ENCODE results near the gene NBPF26. TPM values are rescaled to one million over a fixed set of nuclear protein-coding genes. Genes with fewer than 3 reads are reported as not detected.
"Not testable (repeated sequence)": the region's sequence is repeated elsewhere in the genome, so short reads cannot be mapped to it uniquely, and the experiment has no call there.

NBPF26 gene
- 10 to 100 TPM; 13.6 to 47.2 (median 24.5) TPM for total RNA-seq

DNA sequence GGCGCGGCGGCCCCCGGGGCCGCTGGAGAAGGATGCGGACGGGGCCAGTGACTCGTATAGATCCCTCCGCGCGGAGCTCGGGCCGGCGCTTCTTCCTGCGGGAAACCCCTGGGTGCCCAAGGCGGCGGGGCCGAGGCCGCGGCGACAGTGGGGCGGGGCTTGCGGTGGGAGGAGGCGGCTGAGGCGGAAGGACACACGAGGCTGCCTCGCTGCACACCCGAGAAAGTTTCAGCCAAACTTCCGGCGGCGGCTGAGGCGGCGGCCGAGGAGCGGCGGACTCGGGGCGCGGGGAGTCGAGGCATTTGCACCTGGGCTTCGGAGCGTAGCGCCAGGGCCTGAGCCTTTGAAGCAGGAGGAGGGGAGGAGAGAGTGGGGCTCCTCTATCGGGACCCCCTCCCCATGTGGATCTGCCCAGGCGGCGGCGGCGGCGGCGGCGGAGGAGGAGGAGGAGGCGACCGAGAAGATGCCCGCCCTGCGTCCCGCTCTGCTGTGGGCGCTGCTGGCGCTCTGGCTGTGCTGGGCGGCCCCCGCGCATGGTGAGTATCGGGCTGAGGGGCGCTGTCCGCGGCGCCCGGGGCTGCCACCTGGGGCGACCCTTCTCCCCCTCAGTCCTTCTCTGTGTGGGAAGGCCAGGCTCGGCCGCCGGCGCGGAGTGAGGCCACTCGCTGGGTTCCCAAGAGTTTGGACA is at the start of gene NBPF26:
Gene NBPF26 (plus strand): TSS at position 231 of the 688 bp plus-strand sequence.
- peak in 1 of 2 donors; percentile 47 for DNase-seq (ENCODE audit: low spot score in 2 of 2)
- H3K4me3 ChIP-seq (ENCODE audit: low read depth, poor library complexity, severe bottlenecking): peak within 1 kb of the TSS; percentile 42
- intact Hi-C loops (cut with DNase I; ENCODE audit: low total_unique reads): not testable (repeated sequence)
- WGBS, 2 donors: no CpG with 5 or more reads among the region's 74 CpGs

DNA sequence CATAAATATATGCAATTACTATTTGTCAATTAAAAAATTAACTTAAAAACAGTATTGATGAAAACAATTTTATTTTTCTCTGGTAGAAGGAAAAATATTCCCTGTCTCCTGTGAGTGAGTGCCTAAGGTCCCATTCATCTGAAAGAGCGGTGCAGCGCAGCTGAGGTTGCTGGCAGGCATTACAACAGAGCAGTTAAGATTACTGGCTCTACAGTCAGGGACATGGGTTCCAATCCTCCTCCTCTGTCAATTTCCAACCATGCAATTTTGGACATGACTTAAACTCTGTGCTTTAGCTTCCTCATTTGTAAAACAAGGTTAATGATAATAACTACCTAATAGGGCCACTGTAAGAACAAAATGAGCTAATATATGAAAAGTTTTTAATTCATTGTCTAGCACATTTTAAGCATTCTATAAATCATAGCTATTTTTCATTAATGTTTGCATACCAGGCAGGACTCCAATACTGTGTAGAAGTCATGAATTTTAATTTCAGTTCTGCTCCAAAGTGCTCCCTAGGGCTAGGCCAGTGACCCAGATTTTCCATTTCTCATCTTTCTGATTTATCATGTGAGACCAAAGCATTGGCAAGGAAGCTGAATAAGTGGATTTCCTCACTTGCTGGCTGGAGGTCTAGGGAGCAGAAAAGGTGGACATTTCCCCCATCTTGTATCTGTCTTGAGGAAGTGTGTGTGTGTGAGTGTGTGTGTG is 43.5 kb upstream of the NBPF26 start:
- intact Hi-C loops (cut with DNase I; ENCODE audit: low total_unique reads); H3K4me3 ChIP-seq (ENCODE audit: low read depth, poor library complexity, severe bottlenecking); DNase-seq (ENCODE audit: low spot score in 2 of 2): not testable (repeated sequence)
- 48 to 50% methylated on average over 2 of the region's 2 CpGs for WGBS, 2 donors

DNA sequence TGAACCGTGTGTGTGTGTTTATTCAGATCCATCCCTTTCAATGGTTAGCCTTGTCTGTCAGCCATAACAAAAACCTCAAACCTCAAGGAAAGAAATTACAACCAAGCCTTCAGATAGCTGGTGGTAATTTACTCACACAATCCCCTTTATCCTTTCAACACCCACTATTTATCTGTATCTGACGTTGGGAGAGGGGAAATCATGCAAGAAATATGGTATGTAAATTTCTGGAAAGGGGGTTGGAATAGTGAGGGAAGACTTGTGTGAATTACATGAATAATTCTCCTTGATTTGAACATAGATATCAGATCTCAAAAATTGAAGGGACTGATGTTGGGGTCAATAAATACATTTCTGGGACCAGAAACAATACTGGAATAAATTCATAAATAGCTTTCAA is 42.8 kb upstream of the NBPF26 start:
- DNase-seq (ENCODE audit: low spot score in 2 of 2); intact Hi-C loops (cut with DNase I; ENCODE audit: low total_unique reads); H3K4me3 ChIP-seq (ENCODE audit: low read depth, poor library complexity, severe bottlenecking): not testable (repeated sequence)
- 0 to 20% methylated on average over 1 of the region's 2 CpGs for WGBS, 2 donors

DNA sequence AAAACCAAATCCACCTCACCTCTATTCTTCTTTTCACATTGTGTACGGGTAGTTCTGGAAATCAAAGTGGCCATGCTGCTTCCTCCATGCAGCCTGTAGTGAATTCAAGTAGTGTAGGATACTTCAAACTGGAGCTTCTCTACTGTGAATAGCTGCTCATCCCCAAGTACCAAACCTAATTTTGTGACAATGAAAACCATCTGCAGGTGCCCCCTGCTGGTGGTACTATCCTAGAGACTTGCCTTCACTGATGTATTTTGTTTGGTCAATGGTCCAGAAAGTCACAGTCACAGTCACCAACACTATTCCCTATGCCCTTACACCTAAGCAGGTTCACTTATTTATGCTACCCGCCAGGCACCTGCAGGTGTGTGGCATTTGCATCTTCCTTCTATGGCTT is 39.3 kb upstream of the NBPF26 start:
- H3K4me3 ChIP-seq (ENCODE audit: low read depth, poor library complexity, severe bottlenecking); intact Hi-C loops (cut with DNase I; ENCODE audit: low total_unique reads); DNase-seq (ENCODE audit: low spot score in 2 of 2): not testable (repeated sequence)
- WGBS, 2 donors: 75% methylated on average over 1 of the region's 2 CpGs; no CpG with 5 or more reads in 1 of the 2 donors

DNA sequence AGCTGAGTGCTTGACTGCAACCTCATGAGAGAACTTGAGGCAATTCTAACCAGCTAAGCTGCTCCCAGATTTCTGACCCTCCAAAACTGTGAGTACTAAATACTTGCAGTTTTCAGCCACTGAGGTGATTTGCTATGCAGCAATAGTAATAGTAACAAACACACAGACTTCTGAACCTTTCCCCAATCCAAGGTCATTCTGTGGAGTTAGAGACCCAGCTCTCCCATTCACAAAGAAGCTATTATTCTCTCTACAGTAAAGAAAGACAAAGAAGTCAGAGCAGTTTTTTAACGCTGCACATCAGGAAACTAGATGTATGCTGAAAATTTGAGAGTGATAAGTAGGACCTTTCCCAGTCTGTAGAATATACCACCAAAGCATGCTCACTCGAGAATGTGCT is 38.1 kb upstream of the NBPF26 start:
- intact Hi-C loops (cut with DNase I; ENCODE audit: low total_unique reads); DNase-seq (ENCODE audit: low spot score in 2 of 2); H3K4me3 ChIP-seq (ENCODE audit: low read depth, poor library complexity, severe bottlenecking): not testable (repeated sequence)
- no CpG with 5 or more reads among the region's 2 CpGs for WGBS, 2 donors

DNA sequence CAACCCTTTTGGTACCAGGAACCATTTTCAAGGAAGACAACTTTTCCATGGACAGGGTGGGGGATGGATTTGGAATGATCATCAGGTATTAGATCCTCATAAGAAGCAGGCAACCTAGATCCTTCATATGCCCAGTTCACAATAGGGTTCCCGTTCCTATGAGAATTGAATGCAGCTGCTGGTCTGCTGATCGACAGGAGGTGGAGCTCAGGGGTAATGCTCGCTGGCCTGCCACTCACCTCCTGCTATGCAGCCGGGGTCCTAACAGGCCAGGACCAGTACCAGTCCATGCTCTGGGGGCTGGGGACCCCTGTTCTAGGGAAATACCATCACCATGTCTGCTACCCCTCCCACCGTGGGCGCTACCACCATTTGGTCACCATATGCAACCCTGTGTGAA is 36.5 kb upstream of the NBPF26 start:
- no CpG with 5 or more reads among the region's 6 CpGs for WGBS, 2 donors
- H3K4me3 ChIP-seq (ENCODE audit: low read depth, poor library complexity, severe bottlenecking); intact Hi-C loops (cut with DNase I; ENCODE audit: low total_unique reads); DNase-seq (ENCODE audit: low spot score in 2 of 2): not testable (repeated sequence)

DNA sequence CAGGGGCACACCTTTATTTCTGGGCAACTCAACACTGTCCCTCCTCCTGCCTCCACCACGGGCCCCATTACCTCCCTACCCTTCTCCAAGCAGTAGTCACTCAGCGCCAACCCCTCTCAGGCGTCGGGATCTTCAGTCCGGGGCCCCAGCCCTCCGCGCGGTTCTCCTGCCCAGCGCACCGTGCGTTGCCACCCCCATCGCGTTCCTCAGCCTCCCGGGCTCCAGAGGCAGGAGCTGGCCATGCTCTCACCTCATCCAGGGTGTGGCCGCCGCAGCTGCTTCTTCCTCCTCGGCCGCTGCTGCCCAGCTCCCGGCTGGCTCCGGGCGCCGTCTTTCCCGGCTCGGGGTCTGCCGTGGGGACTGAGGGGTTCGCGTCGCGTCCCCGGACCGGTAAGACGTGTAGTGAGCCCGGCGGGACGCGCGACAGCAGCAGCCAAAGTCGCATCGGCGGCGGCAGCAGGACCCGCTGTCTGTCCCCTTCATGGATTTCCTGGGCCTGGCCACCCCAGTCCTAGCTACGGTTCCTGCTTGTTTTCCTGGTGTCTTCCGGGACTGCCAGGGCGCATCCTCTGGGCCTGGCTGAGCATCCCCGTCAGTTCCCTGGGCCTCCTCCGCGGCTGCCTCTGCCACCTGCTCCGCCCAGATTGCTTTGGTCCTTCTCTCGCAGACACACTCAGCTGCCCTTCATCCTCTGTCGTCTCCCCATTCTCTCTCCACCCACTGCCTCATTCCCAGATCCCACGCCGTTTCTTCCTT is 22.8 kb upstream of the NBPF26 start:
- DNase-seq (ENCODE audit: low spot score in 2 of 2); intact Hi-C loops (cut with DNase I; ENCODE audit: low total_unique reads); H3K4me3 ChIP-seq (ENCODE audit: low read depth, poor library complexity, severe bottlenecking): not testable (repeated sequence)
- 17 to 26% methylated on average over 7 to 8 of the region's 53 CpGs for WGBS, 2 donors

DNA sequence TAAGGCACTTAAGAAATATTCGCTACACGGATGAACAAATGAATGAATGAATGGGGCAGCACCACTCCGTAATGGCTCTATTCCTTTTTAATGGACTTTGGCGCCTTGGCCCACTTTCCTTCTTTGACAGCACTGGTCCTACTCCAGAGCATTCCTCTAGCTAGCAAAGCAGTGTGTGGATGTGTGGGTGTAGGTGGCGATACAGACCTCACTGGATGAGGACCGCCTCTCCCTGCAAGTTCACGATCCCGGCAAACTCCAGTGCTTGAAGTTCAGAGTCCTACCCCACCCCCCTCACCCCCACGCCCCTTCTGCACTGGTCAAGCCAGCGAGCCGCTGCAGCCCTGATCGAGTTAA is 409 bp upstream of the NBPF26 start:
- H3K4me3 ChIP-seq (ENCODE audit: low read depth, poor library complexity, severe bottlenecking); intact Hi-C loops (cut with DNase I; ENCODE audit: low total_unique reads); DNase-seq (ENCODE audit: low spot score in 2 of 2): not testable (repeated sequence)
- no CpG with 5 or more reads among the region's 12 CpGs for WGBS, 2 donors

DNA sequence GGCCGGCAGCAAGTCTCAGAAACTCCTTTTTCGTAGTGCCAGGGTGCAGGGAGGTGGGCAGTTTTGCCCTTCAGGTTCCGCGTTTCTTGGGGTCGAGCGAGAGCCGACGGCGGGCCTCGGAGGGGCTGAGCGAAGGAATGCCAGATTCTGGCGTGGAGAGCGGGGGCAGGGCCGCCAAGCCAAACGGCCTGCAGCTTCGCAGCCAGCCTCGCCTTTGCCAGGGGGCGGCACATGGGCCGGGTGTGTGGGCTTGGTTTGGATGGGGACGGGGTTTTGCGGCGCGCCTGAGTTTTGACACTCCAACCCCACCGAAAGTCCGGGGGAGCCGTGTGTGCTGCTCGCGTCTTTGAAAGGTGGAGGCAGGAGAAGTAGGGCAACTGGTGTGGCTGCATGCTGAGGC is 762 bp downstream of the NBPF26 start:
- WGBS, 2 donors: no CpG with 5 or more reads among the region's 28 CpGs
- peak overlapping the region; percentile 42 for H3K4me3 ChIP-seq (ENCODE audit: low read depth, poor library complexity, severe bottlenecking)
- intact Hi-C loops (cut with DNase I; ENCODE audit: low total_unique reads); DNase-seq (ENCODE audit: low spot score in 2 of 2): not testable (repeated sequence)

DNA sequence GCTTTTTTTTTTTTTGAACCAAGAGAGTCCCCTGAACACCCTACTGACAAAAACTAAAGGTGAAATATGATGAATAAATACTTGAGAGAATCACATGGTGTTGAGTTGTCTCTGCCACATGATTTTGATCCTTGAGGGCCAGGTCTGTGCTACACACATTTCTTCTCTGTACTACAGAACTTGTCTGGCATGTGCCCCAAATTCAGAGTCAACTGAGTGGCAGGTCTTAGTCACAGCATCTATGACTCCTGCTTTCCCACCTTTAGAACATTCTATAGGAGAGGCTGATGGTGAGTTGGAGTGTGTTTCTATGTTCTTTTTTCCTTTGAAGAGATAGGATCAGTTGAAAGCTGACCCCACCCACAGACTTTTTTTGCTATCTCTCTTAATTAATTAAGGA is 5.1 kb downstream of the NBPF26 start:
- DNase-seq (ENCODE audit: low spot score in 2 of 2); H3K4me3 ChIP-seq (ENCODE audit: low read depth, poor library complexity, severe bottlenecking); intact Hi-C loops (cut with DNase I; ENCODE audit: low total_unique reads): not testable (repeated sequence)

DNA sequence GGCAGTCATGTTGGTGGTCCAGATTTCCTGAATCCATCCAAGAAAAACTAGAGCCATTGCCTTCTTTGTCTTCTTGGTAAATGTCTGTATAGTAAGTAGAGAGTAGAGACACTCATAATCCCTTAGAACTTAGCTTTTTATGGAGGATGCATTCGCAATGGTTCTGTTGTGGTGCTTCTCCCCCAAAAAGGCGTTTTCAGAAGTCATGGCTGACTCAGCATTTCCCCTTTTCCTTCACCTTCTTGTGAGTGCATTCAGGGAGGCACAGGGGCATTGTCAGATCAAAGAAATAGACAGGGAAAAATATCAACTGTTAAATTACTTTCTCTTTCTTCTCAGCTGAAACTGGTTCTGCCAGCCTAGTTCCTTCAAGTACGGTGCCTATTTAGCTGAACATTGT is 45.3 kb downstream of the NBPF26 start:
- intact Hi-C loops (cut with DNase I; ENCODE audit: low total_unique reads); H3K4me3 ChIP-seq (ENCODE audit: low read depth, poor library complexity, severe bottlenecking): not testable (repeated sequence)
- no CpG with 5 or more reads among the region's 3 CpGs for WGBS, 2 donors
- DNase-seq (ENCODE audit: low spot score in 2 of 2): peak in 1 of 2 donors; percentile 0

DNA sequence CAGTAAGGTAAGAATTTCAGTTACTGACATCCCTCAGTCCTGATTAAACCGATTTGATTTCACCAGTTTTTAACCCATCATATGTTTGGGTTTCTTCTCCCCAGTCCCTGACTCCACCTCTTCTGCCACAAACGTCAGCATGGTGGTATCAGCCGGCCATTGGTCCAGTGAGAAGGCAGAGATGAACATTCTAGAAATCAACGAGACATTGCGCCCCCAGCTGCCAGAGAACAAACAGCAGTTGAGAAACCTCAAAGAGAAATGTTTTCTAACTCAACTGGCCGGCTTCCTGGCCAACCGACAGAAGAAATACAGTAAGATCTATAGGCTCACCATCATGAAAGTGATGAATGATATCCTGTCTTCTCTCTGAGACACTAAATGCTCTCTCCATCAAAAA is 81.7 kb downstream of the NBPF26 start:
- WGBS, 2 donors: 78% methylated on average over 7 of the region's 7 CpGs
- DNase-seq (ENCODE audit: low spot score in 2 of 2); H3K4me3 ChIP-seq (ENCODE audit: low read depth, poor library complexity, severe bottlenecking); intact Hi-C loops (cut with DNase I; ENCODE audit: low total_unique reads): not testable (repeated sequence)

DNA sequence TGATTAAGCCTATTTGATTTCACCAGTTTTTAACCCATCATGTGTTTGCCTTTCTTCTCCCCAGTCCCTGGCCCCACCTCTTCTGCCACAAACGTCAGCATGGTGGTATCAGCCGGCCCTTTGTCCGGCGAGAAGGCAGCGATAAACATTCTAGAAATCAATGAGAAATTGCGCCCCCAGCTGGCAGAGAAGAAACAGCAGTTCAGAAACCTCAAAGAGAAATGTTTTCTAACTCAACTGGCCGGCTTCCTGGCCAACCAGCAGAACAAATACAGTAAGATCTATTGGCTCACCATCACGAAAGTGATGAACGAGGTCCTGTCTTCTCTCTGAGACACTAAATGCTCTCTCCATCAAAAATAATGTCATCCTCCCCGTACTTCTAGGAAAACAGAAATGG is 88.1 kb downstream of the NBPF26 start:
- DNase-seq (ENCODE audit: low spot score in 2 of 2); H3K4me3 ChIP-seq (ENCODE audit: low read depth, poor library complexity, severe bottlenecking); intact Hi-C loops (cut with DNase I; ENCODE audit: low total_unique reads): not testable (repeated sequence)
- WGBS, 2 donors: 9 to 11% methylated on average over 10 of the region's 10 CpGs

DNA sequence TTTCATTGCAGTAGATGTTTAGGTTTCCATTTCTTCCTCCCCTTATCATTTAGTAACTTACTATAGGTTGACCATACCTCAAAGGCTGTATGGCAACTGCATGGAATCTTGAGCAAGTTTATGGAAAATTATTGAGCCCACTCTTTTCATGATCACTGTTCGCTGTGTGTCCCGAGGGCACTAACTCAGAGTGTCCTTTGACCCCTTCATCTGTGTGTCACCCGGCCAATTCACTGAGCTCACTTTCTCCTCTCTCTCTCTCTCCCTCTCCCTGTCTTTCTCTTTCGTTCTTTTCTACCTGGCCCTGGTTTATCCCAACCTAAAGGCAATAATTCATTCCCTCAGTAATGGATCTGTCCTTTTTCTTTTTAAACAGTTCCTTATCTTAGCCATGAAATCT is 101.3 kb downstream of the NBPF26 start:
- H3K4me3 ChIP-seq (ENCODE audit: low read depth, poor library complexity, severe bottlenecking); intact Hi-C loops (cut with DNase I; ENCODE audit: low total_unique reads); DNase-seq (ENCODE audit: low spot score in 2 of 2): not testable (repeated sequence)
- 70 to 90% methylated on average over 3 to 4 of the region's 4 CpGs for WGBS, 2 donors

DNA sequence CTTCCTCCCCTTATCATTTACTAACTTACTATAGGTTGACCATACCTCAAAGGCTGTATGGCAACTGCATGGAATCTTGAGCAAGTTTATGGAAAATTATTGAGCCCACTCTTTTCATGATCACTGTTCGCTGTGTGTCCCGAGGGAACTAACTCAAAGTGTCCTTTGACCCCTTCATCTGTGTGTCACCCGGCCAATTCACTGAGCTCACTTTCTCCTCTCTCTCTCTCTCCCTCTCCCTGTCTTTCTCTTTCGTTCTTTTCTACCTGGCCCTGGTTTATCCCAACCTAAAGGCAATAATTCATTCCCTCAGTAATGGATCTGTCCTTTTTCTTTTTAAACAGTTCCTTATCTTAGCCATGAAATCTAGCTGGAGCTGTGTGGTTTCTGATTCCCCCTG is 102.9 kb downstream of the NBPF26 start:
- intact Hi-C loops (cut with DNase I; ENCODE audit: low total_unique reads); H3K4me3 ChIP-seq (ENCODE audit: low read depth, poor library complexity, severe bottlenecking); DNase-seq (ENCODE audit: low spot score in 2 of 2): not testable (repeated sequence)
- WGBS, 2 donors: no CpG with 5 or more reads among the region's 4 CpGs

Data from lower leg skin (tissue), 4 donors.